OCI-LY7 (cell line): ENCODE results near the gene ZMYND11. TPM values are rescaled to one million over a fixed set of nuclear protein-coding genes. Genes with fewer than 3 reads are reported as not detected.
A peak's percentile ranks its signal among the peaks of the same experiment; 100 is the strongest.

Source experiments
- BruUV-seq: library from RNA; stranded (reverse); fragments of 400-500 nt; replicated peaks from 2 replicates; lab custom pipeline; 2021; lab: Mats Ljungman, UMichigan
- CTCF ChIA-PET: fragments of 300-600 bp; sonication (Branson Sonifier 250); formaldehyde crosslinking; loops from one replicate; lab custom pipeline; 2022; ENCODE audit warnings: antibody characterized with exemption; ENCODE audit not compliant: unreplicated experiment; lab: Charles Lee
- POLR2A ChIA-PET: fragments of 300-600 bp; sonication (Branson Sonifier 250); formaldehyde crosslinking; loops from one replicate; lab custom pipeline; 2022; ENCODE audit warnings: antibody characterized with exemption; lab: Charles Lee
- DNase-seq: peaks from one replicate; pipeline ENCODE4 v3.0.0-alpha.2; 2015; ENCODE audit warnings: low spot score
- H2AFZ ChIP-seq: fragments of 200-600 bp; sonication (generic), shearing (Covaris generic); 2 replicates; pipeline ENCODE4 v1.6.1; 2014; ENCODE audit warnings: mild to moderate bottlenecking, antibody characterized with exemption, low read length, moderate library complexity
- H3K27ac ChIP-seq: fragments of 200-600 bp; sonication (generic); 2 replicates; pipeline ENCODE4 v1.5.1; 2014; ENCODE audit warnings: mixed run types, low read depth, mild to moderate bottlenecking, moderate library complexity, low read length, inconsistent platforms; ENCODE audit not compliant: poor library complexity, severe bottlenecking
- H3K36me3 ChIP-seq: fragments of 200-600 bp; sonication (generic); 2 replicates; pipeline ENCODE4 v1.6.1; 2014; ENCODE audit warnings: mild to moderate bottlenecking, antibody characterized with exemption, low read length, moderate library complexity, mixed read lengths; ENCODE audit not compliant: insufficient read depth
- H3K4me1 ChIP-seq: fragments of 200-600 bp; sonication (generic); 2 replicates; pipeline ENCODE4 v1.5.1; 2014; ENCODE audit warnings: mild to moderate bottlenecking, low read length; ENCODE audit not compliant: insufficient read depth, poor library complexity, severe bottlenecking
- H3K4me2 ChIP-seq: fragments of 200-600 bp; sonication (generic); 2 replicates; pipeline ENCODE4 v1.6.1; 2014; ENCODE audit warnings: mild to moderate bottlenecking, low read length
- H3K4me3 ChIP-seq: fragments of 200-600 bp; sonication (generic); 2 replicates; pipeline ENCODE4 v1.5.1; 2014; ENCODE audit warnings: mild to moderate bottlenecking, low read depth, low read length; ENCODE audit not compliant: poor library complexity, severe bottlenecking
- H3K79me2 ChIP-seq: fragments of 200-600 bp; sonication (generic); 2 replicates; pipeline ENCODE4 v1.6.1; 2016; ENCODE audit warnings: low read depth, mild to moderate bottlenecking, low read length, moderate library complexity, mixed read lengths; ENCODE audit not compliant: insufficient read depth
- H3K9me2 ChIP-seq: fragments of 200-600 bp; sonication (generic); 2 replicates; pipeline ENCODE4 v1.6.1; 2016; ENCODE audit warnings: mild to moderate bottlenecking, low read length, mixed read lengths; ENCODE audit not compliant: insufficient read depth
- H3K9me3 ChIP-seq: fragments of 200-600 bp; sonication (generic); 2 replicates; pipeline ENCODE4 v1.6.1; 2014; ENCODE audit warnings: mild to moderate bottlenecking, mixed run types, low read length, mixed read lengths
- H4K20me1 ChIP-seq: fragments of 200-600 bp; sonication (generic); 2 replicates; pipeline ENCODE4 v1.6.1; 2014; ENCODE audit warnings: mild to moderate bottlenecking, antibody characterized with exemption, low read length, moderate library complexity, mixed read lengths; ENCODE audit not compliant: insufficient read depth
- CTCF ChIP-seq: fragments of 200-600 bp; sonication (generic); conservative IDR thresholded peaks from 2 replicates; pipeline ENCODE4 v1.5.1; 2014; ENCODE audit warnings: mild to moderate bottlenecking, antibody characterized with exemption, low read length, moderate library complexity, mixed read lengths
- EZH2phosphoT487 ChIP-seq: fragments of 200-600 bp; sonication (generic); IDR thresholded peaks from 2 replicates; pipeline ENCODE4 v1.6.1; 2018; ENCODE audit warnings: low read depth, borderline replicate concordance, mild to moderate bottlenecking, mixed run types, antibody characterized with exemption, low read length, moderate library complexity, mixed read lengths
- intact Hi-C: fragments of 100-400 bp; cut with micrococcal nuclease; formaldehyde crosslinking; loops from one replicate; pipeline ENCODE4 v1.10.0; 2022; ENCODE audit not compliant: unreplicated experiment
- total RNA-seq, 2 experiments: library from RNA; depleted of rRNA in 1 of 2; stranded (reverse); fragments of >200 nt in 1 of 2; shearing (Covaris generic) in 1 of 2; gene quantifications; 2 replicates each; pipeline ENCODE4 v1.2.3, GENCODE V29; 2014 to 2022

The ZMYND11 gene
- total RNA-seq, 2 experiments from 2014 or later: 4.0 to 5.5 TPM

DNA sequence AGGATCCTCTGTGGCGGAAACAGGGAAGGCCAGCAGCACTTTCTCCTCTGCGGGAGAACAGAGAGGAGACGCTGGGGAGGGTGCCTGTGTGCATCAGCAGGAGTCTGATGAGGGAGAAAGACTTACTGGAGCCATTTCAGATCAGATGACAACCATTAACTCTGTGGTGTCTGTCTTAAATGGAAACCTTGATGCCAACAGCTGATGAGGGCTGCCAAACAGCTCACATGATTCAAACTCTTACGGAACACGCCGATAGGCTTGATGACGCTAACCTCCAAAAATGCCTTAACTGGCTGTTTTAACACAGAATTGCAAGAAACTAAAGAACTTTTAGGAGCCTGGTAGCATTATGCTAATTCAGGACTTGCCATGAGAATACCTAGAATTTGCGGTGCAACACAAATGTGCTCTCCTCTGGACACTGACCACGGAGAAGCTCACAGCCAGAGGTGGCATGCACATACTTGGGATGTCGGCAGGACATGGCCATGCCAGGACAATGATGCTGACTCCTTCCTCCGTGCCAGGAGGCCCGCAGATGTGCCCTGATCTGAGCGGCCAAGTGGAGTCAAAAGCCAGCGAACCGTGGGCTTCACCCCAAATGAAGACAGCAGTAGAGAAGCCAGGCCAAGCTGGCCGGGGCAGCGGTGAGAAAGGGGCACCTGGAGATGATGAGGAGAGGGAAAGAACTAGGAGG, 154.9 kb downstream of the ZMYND11 start:
- Histone ChIP-seq H3K9me2 (no peaks in the 10 kb centered on the region), H3K4me1 (peaks cover 84% of the 10 kb centered on the region), H3K36me3 (peaks cover 55% of the 10 kb centered on the region), H3K4me2 (peak overlapping the region; percentile 70), H3K79me2 (no peaks in the 10 kb centered on the region), H2AFZ (no peak overlapping the region), H3K4me3 (no peak overlapping the region), H4K20me1 (no peaks in the 10 kb centered on the region), H3K27ac (peak overlapping the region; percentile 94), H3K9me3 (no peaks in the 10 kb centered on the region)
- no TSS peak for BruUV-seq
- intact Hi-C loops: no loop called here
- no peak for DNase-seq
- ChIA-PET POLR2A (interaction anchor here (1.0 to 1.5 kb wide), 2 partner anchors 16 to 24 kb away, joined by 3 to 4 read pairs; no protein-coding TSS in a partner anchor), CTCF (no interaction called here)
- no peak for TF ChIP-seq CTCF
- TF ChIP-seq EZH2phosphoT487: no peak

- TF ChIP-seq CTCF (no peak), EZH2phosphoT487 (no peak)
- CTCF ChIA-PET: interaction anchor here (1.5 kb wide), 1 partner anchor 13 kb away, joined by 4 read pairs; no protein-coding TSS in a partner anchor
- intact Hi-C loops: no loop called here
- Histone ChIP-seq H4K20me1 (no peaks in the 10 kb centered on the region), H3K4me1 (peaks cover 82% of the 10 kb centered on the region), H3K79me2 (no peaks in the 10 kb centered on the region), H3K36me3 (peaks cover 25% of the 10 kb centered on the region; the same call in 1 of the 2 replicates), H3K27ac (peak overlapping the region; percentile 56), H3K9me3 (no peaks in the 10 kb centered on the region), H3K4me3 (peak overlapping the region; percentile 28), H2AFZ (peak overlapping the region; percentile 52; the same call in 1 of the 2 replicates), H3K9me2 (no peaks in the 10 kb centered on the region), H3K4me2 (peak overlapping the region; percentile 56)
- POLR2A ChIA-PET: interaction anchor here (1.6 to 2.3 kb wide), 2 partner anchors 13 to 22 kb away, joined by 4 to 13 read pairs; no protein-coding TSS in a partner anchor
- DNase-seq: peak; percentile 43
- BruUV-seq: no TSS peak
These were observed 158.4 kb downstream of the ZMYND11 start for GRCh38 chr10:293636-294035.

GRCh38 chr10:297567-297966, 162.3 kb downstream of the ZMYND11 start:
- no peak overlapping the region for H3K4me3 ChIP-seq
- no peaks in the 10 kb centered on the region for H4K20me1 ChIP-seq
- no TSS peak for BruUV-seq
- H3K4me2 ChIP-seq: no peak overlapping the region
- no peak overlapping the region for H2AFZ ChIP-seq
- peaks cover 82% of the 10 kb centered on the region for H3K4me1 ChIP-seq
- no peaks in the 10 kb centered on the region for H3K9me2 ChIP-seq
- intact Hi-C loops: no loop called here
- ChIA-PET POLR2A (interaction anchor here (0.6 to 1.1 kb wide), 2 partner anchors 9 to 152 kb away, joined by 3 to 4 read pairs; no protein-coding TSS in a partner anchor), CTCF (no interaction called here)
- H3K79me2 ChIP-seq: no peaks in the 10 kb centered on the region
- H3K36me3 ChIP-seq: peaks cover 17% of the 10 kb centered on the region
- no peak for DNase-seq
- TF ChIP-seq EZH2phosphoT487 (no peak), CTCF (no peak)
- no peaks in the 10 kb centered on the region for H3K9me3 ChIP-seq
- no peak overlapping the region for H3K27ac ChIP-seq
